GM21515 (cell line): ENCODE data around the gene TSPYL6.

Experiments
- ATAC-seq: cut with Tn5 transposase; IDR thresholded peaks from one replicate; pipeline ENCODE4 v1.9.1; 2021; ENCODE audit not compliant: unreplicated experiment

TSPYL6 gene

GRCh38 chr2:54258166-54258565 lies 2.1 kb upstream of the TSPYL6 start:
- ATAC-seq, result no peak

GRCh38 chr2:54255230-54256090 lies 569 bp downstream of the TSPYL6 start:
- no peak for ATAC-seq

GRCh38 chr2:54254180-54254579 lies 1.8 kb downstream of the TSPYL6 start:
- ATAC-seq, result no peak

- no peak for ATAC-seq
Observed at GRCh38 chr2:54249629-54250028, 6.4 kb downstream of the TSPYL6 start.

GRCh38 chr2:54247115-54247514 lies 8.9 kb downstream of the TSPYL6 start:
- ATAC-seq, result no peak

GRCh38 chr2:54240515-54241469 lies 15.2 kb downstream of the TSPYL6 start:
- no peak for ATAC-seq

- ATAC-seq, result no peak
Observed at GRCh38 chr2:54239427-54239826, 16.6 kb downstream of the TSPYL6 start.

GRCh38 chr2:54237428-54237827 lies 18.6 kb downstream of the TSPYL6 start:
- ATAC-seq, result no peak

- no peak for ATAC-seq
Observed at GRCh38 chr2:54233832-54234649, 22.0 kb downstream of the TSPYL6 start.

- no peak for ATAC-seq
Observed at GRCh38 chr2:54228945-54229344, 27.1 kb downstream of the TSPYL6 start.

GRCh38 chr2:54227798-54228197 lies 28.2 kb downstream of the TSPYL6 start:
- ATAC-seq, result no peak

GRCh38 chr2:54226260-54226659 lies 29.8 kb downstream of the TSPYL6 start:
- no peak for ATAC-seq

- ATAC-seq, result no peak
Observed at GRCh38 chr2:54224997-54225396, 31.0 kb downstream of the TSPYL6 start.

- no peak for ATAC-seq
Observed at GRCh38 chr2:54213082-54213481, 42.9 kb downstream of the TSPYL6 start.

GRCh38 chr2:54212456-54212855 lies 43.6 kb downstream of the TSPYL6 start:
- ATAC-seq, result no peak

- no peak for ATAC-seq
Observed at GRCh38 chr2:54209379-54209778, 46.6 kb downstream of the TSPYL6 start.

- no peak for ATAC-seq
Observed at GRCh38 chr2:54208364-54209240, 47.4 kb downstream of the TSPYL6 start.

- ATAC-seq, result no peak
Observed at GRCh38 chr2:54207666-54208195, 48.3 kb downstream of the TSPYL6 start.

- ATAC-seq, result no peak
Observed at GRCh38 chr2:54206596-54206995, 49.4 kb downstream of the TSPYL6 start.

- ATAC-seq, result no peak
Observed at GRCh38 chr2:54204476-54204875, 51.6 kb downstream of the TSPYL6 start.
